Stimulated activated memory B cell treated with anti-CD40 and anti-IgM and Interleukin-4, amounts not matched to agents 10 μg/mL and 1 μg/mL and 100 μg/mL, for 72 hours (primary cell): ENCODE results near the gene NBPF6.
"Not testable (repeated sequence)": the region's sequence is repeated elsewhere in the genome, so short reads cannot be mapped to it uniquely, and the experiment has no call there.

Source experiments
- ATAC-seq: fragments of 150-1000 bp; cut with Tn5 transposase; 2 replicates; pipeline ENCODE4 v1.10.0; 2021
- H3K27ac Mint-ChIP-seq: one replicate; pipeline ENCODE4 v1.8.0; 2022; ENCODE audit warnings: mild to moderate bottlenecking, mixed read lengths
- H3K27me3 Mint-ChIP-seq: one replicate; pipeline ENCODE4 v1.8.0; 2022; ENCODE audit warnings: mixed read lengths
- H3K36me3 Mint-ChIP-seq: one replicate; pipeline ENCODE4 v1.8.0; 2022; ENCODE audit warnings: mixed read lengths
- H3K4me1 Mint-ChIP-seq: one replicate; pipeline ENCODE4 v1.8.0; 2022; ENCODE audit warnings: mixed read lengths
- H3K4me3 Mint-ChIP-seq: one replicate; pipeline ENCODE4 v1.8.0; 2022; ENCODE audit warnings: mild to moderate bottlenecking, moderate library complexity, mixed read lengths
- H3K9me3 Mint-ChIP-seq: one replicate; pipeline ENCODE4 v1.8.0; 2022; ENCODE audit warnings: mixed read lengths

The NBPF6 gene, protein sequence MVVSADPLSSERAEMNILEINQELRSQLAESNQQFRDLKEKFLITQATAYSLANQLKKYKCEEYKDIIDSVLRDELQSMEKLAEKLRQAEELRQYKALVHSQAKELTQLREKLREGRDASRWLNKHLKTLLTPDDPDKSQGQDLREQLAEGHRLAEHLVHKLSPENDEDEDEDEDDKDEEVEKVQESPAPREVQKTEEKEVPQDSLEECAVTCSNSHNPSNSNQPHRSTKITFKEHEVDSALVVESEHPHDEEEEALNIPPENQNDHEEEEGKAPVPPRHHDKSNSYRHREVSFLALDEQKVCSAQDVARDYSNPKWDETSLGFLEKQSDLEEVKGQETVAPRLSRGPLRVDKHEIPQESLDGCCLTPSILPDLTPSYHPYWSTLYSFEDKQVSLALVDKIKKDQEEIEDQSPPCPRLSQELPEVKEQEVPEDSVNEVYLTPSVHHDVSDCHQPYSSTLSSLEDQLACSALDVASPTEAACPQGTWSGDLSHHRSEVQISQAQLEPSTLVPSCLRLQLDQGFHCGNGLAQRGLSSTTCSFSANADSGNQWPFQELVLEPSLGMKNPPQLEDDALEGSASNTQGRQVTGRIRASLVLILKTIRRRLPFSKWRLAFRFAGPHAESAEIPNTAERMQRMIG

DNA sequence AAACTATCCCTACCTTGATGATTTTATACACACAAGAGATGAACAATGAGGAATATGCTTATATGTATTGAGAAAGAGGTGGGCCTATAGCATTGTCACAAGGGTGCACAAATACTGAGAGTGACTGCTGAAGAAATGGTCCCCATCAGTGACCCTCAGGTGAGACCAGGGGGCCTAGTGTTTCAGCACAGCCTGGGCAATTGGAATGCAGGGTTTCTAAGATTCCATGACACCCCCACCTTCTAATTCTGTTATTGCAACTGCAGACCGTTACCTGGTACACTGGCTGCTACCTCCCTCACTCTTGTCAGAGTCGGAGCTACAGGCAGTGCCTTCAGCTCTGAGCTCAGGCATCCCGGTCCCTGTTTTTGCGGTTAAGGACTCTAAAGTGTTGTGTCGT, at the start of gene NBPF6:
Gene NBPF6 (plus strand): TSS at position 301 of the 400 bp plus-strand sequence. CDS start 259 bp downstream, outside the sequence.
- H3K27ac Mint-ChIP-seq, H3K4me1 Mint-ChIP-seq, H3K36me3 Mint-ChIP-seq, H3K9me3 Mint-ChIP-seq, ATAC-seq, H3K27me3 Mint-ChIP-seq, H3K4me3 Mint-ChIP-seq: not testable (repeated sequence)

DNA sequence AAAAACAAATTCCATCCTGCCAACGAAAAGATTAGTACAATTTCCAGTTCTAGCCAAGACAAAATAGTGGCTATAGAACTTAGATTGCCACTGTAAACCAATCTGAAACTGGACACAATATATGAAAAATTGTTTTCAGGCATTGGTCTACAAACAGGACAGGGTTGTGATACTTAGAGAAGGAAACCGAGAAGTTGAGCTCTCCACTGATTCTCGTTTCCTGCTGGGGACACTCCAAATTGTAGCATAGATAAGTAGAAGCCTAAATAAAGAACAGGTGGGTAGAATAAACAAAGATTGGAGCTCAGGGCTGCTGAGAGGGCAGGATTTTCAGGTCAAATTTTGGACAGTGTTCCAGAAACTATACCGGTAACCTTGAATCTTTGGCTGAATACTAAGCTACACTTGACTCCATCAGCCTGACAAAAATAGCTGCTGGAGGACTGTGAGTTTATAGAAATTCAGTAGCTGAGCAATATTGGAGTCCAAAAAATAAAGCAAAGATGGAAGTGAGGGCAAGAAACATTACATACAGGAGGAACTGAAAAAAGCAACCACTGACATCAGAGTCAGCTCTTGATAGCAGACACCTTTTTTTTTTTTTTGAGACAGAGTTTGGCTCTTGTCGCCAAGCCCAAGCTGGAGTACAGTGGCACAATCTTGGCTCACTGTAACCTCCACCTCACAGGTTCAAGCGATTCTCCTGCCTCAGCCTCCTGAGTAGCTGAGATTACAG, 38.9 kb upstream of the NBPF6 start:
- not testable (repeated sequence) for ATAC-seq, H3K36me3 Mint-ChIP-seq, H3K4me1 Mint-ChIP-seq, H3K27me3 Mint-ChIP-seq, H3K9me3 Mint-ChIP-seq, H3K27ac Mint-ChIP-seq, H3K4me3 Mint-ChIP-seq

DNA sequence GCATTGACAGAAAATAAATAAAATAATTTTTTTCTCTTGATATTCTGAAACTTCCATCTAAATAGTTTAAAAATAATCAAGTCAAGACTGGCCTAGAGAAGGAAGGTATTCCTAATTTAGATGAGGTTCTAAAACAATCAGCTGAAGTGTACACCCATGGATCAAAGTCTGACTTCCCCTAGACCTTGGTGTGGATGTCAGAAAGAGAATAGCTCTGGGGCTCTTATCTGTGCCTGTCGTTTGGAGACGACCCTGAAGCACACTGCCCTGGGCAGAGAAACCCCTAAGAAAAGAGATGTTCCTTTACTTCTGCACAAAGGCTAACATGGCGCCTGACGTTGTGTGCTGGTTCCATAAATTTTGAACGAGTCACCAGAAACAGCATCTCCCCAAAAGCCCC, 30.0 kb upstream of the NBPF6 start:
- H3K4me3 Mint-ChIP-seq, H3K27ac Mint-ChIP-seq, H3K9me3 Mint-ChIP-seq, H3K4me1 Mint-ChIP-seq, H3K36me3 Mint-ChIP-seq, ATAC-seq, H3K27me3 Mint-ChIP-seq: not testable (repeated sequence)

DNA sequence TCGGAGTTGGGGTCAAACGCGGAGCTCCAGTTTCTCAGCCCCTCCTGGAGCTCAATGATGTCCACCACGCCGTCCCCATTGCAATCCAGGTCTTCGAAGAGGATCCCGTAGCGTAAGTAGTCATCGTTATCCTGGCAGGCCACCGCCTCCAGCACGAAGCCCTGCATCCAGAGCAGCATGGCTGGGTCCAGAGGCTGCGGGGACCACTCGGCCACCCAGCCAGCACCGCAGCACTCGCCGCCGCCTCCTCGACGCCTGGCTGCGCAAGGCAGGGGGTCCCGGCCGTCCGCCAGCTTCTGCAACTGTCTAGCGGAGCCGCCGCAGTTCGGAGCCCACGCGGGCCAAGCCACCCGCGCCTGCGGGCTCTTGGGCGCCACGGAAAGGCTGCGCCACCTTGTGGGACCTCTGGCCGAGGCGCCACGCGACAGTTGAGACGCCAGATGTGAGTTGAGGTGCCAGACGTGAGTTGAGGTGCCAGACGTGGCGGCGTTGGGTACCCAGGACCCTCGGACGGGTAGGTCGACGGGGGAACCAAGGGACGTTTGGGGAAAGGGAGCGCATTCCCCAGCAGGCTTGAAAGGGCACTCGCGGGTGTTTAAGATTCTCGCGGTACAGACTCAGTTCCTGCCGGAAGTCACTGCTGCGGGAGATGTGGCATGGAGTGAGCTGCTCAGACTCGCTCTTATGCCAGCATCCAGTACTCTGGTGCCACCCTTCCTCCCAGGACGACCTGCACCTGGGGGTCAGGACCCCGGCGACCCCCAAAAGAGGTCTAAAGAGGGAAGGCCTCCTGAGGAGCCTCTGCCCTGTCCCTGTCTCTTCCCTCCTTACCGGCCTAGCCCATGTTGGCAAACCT, 28.9 kb upstream of the NBPF6 start:
- H3K4me1 Mint-ChIP-seq, H3K4me3 Mint-ChIP-seq, H3K27ac Mint-ChIP-seq, H3K9me3 Mint-ChIP-seq, H3K36me3 Mint-ChIP-seq, H3K27me3 Mint-ChIP-seq: not testable (repeated sequence)
- peak; percentile 77 for ATAC-seq

DNA sequence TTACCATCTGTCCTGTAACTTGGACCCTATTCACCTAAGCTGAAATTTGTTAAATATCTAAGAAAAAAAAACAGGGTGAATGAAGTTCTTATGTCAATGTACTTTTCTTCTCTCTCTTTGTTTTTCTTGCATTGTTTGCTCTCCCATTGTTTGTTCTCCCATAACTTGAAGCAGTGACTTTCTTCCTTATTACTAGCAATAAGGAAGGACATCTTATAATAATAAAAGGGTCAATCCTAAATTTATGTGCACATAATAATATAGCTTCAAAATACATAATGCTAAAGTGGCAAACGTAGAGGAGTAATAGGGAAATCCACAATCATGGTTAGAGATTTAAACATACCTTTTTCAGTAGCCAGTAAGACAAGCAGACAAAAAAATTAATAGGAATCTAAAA, 23.3 kb upstream of the NBPF6 start:
- not testable (repeated sequence) for H3K9me3 Mint-ChIP-seq, H3K27ac Mint-ChIP-seq, H3K4me1 Mint-ChIP-seq, H3K4me3 Mint-ChIP-seq, H3K36me3 Mint-ChIP-seq, H3K27me3 Mint-ChIP-seq, ATAC-seq

DNA sequence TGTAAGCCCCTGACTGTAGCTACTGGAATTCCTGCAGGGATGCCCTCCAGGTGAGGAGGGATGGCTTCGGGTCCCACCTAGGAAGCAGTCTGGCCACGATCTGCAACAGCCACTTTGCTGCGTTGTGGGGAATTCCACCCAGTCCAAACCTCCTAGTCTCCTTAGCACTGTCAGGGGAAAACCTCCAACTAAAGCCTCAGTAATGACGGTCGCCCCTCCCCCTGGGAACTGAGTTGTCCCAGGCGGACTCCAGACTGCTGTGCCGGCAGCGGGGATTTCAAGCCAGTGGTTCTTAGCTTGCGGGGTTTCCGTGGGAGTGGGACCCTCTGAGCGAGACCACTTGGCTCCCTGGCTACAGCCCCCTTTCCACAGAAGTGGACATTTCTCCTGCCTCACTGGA, 18.1 kb upstream of the NBPF6 start:
- not testable (repeated sequence) for H3K4me3 Mint-ChIP-seq, H3K36me3 Mint-ChIP-seq, H3K27ac Mint-ChIP-seq, H3K9me3 Mint-ChIP-seq, ATAC-seq, H3K27me3 Mint-ChIP-seq, H3K4me1 Mint-ChIP-seq

DNA sequence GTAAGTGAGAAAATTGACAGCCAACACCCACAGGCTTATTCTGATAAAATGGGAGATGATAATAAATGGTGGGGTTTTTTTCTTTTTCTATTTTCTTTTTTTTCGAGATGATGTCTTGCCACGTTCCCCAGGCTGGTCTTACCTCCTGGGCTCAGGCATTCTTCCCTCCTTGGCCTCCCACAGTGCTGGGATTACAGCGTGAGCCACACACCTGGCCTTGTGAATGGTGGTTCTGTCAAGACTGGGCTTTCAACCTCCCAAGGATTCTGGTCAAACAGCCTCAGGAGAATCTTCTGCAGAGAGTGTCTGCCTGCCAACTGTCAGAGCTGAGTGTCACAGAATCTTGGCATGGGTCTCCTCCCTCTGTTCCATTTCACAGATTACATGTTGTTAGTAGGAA, 16.7 kb upstream of the NBPF6 start:
- not testable (repeated sequence) for H3K9me3 Mint-ChIP-seq, H3K4me1 Mint-ChIP-seq, H3K36me3 Mint-ChIP-seq, H3K4me3 Mint-ChIP-seq, H3K27ac Mint-ChIP-seq, ATAC-seq, H3K27me3 Mint-ChIP-seq

DNA sequence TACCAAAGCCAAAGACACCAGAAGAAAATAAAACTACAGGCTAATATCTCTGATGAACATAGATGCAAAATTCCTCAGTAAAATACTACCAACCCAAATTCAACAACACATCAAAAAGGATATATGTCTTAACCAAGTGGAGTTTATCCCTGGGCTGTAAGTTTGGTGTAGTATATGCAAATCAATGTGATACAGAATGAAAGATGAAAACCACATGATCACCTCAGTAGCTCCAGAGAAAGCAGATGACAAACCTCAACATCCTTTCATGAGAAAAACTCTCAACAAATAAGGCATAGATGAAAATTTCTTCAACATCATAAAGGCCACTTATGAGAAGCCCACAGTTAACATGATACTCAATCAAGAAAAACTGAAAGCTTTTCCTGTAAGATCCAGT, 11.6 kb upstream of the NBPF6 start:
- not testable (repeated sequence) for H3K9me3 Mint-ChIP-seq, H3K4me3 Mint-ChIP-seq, H3K27me3 Mint-ChIP-seq, H3K4me1 Mint-ChIP-seq, H3K36me3 Mint-ChIP-seq, H3K27ac Mint-ChIP-seq
- ATAC-seq: peak; percentile 51

DNA sequence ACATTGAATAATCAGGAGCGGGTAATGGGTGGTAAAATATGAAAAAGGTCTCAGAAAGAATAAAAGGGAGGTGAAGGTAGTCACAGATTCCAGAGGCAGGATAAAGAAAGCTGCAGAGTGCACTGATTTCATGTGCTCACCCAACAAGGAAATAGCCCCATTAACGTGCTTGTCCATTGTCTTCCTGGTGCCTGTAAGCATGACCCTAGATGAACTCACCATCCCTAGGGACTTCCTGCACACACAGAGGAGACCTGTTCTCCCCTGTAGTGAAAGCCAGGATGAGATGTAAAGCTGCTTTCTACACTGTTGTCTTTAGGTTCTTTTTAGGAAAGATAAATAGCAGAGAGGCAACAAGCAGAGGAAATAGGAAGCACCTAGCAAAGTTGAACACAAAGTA, 4.4 kb downstream of the NBPF6 start:
- ATAC-seq, H3K4me3 Mint-ChIP-seq, H3K36me3 Mint-ChIP-seq, H3K9me3 Mint-ChIP-seq, H3K27me3 Mint-ChIP-seq, H3K27ac Mint-ChIP-seq, H3K4me1 Mint-ChIP-seq: not testable (repeated sequence)

DNA sequence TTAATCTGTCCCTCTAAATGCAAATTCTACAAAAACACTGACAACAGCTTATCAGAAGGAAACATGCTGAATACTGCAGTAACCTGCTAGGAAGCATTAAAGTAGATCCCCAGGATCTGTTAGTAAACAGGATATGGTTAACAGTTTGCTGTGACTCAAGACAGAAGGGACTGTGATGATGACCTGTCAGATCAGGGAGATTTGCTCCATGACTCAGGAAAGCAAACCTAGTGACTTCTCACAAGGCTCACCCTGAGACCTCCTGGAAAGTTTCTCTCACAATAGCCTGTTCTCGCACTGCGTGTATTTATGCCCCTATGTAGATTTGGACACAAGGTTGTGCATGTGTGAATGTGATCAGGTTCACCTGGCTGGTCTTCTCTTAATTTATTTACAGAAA, 8.5 kb downstream of the NBPF6 start:
- H3K27me3 Mint-ChIP-seq, H3K4me3 Mint-ChIP-seq, H3K4me1 Mint-ChIP-seq, H3K36me3 Mint-ChIP-seq, H3K9me3 Mint-ChIP-seq, ATAC-seq, H3K27ac Mint-ChIP-seq: not testable (repeated sequence)

DNA sequence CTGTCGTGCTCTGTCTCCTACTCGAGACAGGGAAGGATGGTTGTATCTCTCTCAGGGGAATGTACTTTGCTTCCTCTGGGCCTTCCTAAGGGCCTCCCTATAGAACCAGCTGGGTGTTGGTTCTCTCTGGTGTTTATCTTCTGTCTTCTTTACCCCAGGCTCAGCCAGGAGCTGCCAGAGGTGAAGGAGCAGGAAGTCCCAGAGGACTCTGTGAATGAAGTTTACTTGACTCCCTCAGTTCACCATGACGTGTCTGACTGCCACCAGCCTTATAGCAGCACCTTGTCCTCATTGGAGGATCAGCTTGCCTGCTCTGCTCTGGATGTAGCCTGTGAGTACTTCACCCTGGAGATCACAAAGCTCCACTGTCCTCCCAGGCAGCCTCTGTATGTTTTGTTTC, 11.6 kb downstream of the NBPF6 start:
- not testable (repeated sequence) for H3K27ac Mint-ChIP-seq, H3K4me1 Mint-ChIP-seq
- ATAC-seq: peak; percentile 17

DNA sequence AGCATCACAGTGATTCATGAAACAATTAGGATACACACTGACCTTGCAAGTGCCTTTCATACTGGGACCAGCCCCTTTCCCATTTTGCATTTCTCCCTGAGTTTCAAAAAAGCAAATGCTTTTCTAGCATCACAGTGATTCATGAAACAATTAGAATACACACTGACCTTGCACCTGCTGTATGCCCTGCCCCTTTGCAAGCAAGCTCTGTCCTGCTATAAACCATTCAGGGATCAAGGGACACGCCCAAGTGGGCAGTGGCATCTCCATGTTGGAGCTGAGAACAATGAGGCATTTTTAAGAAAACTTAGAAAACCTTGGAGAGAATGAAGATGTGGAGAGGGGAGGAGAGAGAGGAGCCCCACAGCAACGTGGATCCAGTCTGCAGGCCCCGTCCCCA, 13.8 kb downstream of the NBPF6 start:
- H3K27me3 Mint-ChIP-seq, H3K9me3 Mint-ChIP-seq, H3K36me3 Mint-ChIP-seq, H3K27ac Mint-ChIP-seq, H3K4me1 Mint-ChIP-seq, ATAC-seq, H3K4me3 Mint-ChIP-seq: not testable (repeated sequence)

More for the DNA sequence above, 11.6 kb downstream of the NBPF6 start:
- H3K9me3 Mint-ChIP-seq, H3K4me3 Mint-ChIP-seq, H3K36me3 Mint-ChIP-seq, H3K27me3 Mint-ChIP-seq: not testable (repeated sequence)

DNA sequence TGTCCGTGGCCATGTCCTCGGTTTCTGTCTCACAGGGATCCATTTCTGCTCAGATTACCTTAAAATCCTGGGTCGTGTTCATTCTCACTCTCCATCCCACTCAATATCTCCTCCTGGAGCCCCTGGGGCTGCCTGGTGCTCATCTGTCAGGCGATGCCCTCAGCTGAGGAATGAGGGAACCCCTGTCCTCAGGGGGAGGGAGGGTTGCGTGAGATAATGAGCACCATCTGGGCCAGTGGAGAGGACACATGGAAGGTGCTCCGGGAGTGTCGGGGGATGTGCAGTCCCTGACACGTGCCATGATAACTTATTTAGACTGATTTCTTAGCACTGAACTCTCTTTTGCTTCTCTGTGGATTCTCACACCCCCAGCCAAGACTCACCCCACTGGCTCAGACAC, 16.0 kb downstream of the NBPF6 start:
- not testable (repeated sequence) for H3K36me3 Mint-ChIP-seq, H3K9me3 Mint-ChIP-seq, H3K27ac Mint-ChIP-seq, H3K4me3 Mint-ChIP-seq, ATAC-seq, H3K4me1 Mint-ChIP-seq, H3K27me3 Mint-ChIP-seq

DNA sequence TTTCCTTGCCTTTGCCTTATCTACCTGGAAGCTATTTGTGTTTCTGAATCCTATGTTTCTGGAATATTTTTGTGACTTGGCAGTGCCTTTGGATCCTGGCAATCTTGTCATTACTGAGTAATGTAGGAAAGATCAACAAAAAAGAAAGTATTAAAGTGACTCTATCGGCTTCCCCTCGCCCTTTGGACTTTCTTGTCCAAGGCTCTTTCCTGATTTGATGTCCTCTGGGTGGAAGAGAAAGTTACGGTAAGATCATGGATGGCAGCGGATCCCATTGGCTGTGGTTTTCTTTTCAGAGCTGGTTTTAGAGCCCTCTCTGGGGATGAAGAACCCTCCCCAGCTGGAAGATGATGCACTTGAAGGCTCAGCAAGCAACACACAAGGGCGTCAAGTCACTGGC, 17.0 kb downstream of the NBPF6 start:
- not testable (repeated sequence) for H3K9me3 Mint-ChIP-seq, H3K4me1 Mint-ChIP-seq, ATAC-seq

DNA sequence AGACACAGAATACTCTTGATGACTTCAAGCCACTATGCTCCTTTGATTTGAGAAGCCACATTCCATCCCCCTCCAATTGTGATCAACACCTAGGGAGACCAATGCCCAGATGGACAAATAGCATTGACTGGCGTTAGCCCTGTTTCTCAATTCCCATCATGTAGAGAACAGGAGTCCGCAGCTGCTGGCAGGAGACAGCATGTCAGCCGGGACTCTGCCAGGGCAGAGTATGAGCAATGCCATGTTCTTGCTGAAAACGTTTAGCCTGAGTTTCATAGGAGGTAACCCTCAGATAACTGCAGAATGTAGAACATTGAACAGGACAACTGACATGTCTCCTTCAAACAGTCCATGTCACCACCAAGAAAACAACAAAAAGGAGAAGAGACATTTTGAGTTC, 20.6 kb downstream of the NBPF6 start:
- H3K36me3 Mint-ChIP-seq, ATAC-seq, H3K9me3 Mint-ChIP-seq, H3K27ac Mint-ChIP-seq, H3K4me3 Mint-ChIP-seq, H3K4me1 Mint-ChIP-seq: not testable (repeated sequence)
- peaks cover 33% of the 10 kb centered on the region for H3K27me3 Mint-ChIP-seq

More for the DNA sequence above, 17.0 kb downstream of the NBPF6 start:
- H3K4me3 Mint-ChIP-seq, H3K27ac Mint-ChIP-seq, H3K27me3 Mint-ChIP-seq, H3K36me3 Mint-ChIP-seq: not testable (repeated sequence)
